Fibroblast of the conjunctiva (primary cell): ENCODE data around the gene ZSCAN1.
"Not testable (repeated sequence)": the region's sequence is repeated elsewhere in the genome, so short reads cannot be mapped to it uniquely, and the experiment has no call there.

ENCODE experiments used
- DNase-seq: peaks from one replicate; pipeline ENCODE4 v3.0.0-alpha.2; 2010; ENCODE audit warnings: low read depth

ZSCAN1 gene, protein sequence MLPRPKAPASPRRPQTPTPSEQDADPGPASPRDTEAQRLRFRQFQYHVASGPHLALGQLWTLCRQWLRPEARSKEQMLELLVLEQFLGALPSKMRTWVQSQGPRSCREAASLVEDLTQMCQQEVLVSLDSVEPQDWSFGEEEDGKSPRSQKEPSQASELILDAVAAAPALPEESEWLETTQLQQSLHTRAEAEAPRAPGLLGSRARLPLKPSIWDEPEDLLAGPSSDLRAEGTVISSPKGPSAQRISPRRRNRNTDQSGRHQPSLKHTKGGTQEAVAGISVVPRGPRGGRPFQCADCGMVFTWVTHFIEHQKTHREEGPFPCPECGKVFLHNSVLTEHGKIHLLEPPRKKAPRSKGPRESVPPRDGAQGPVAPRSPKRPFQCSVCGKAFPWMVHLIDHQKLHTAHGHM

DNA sequence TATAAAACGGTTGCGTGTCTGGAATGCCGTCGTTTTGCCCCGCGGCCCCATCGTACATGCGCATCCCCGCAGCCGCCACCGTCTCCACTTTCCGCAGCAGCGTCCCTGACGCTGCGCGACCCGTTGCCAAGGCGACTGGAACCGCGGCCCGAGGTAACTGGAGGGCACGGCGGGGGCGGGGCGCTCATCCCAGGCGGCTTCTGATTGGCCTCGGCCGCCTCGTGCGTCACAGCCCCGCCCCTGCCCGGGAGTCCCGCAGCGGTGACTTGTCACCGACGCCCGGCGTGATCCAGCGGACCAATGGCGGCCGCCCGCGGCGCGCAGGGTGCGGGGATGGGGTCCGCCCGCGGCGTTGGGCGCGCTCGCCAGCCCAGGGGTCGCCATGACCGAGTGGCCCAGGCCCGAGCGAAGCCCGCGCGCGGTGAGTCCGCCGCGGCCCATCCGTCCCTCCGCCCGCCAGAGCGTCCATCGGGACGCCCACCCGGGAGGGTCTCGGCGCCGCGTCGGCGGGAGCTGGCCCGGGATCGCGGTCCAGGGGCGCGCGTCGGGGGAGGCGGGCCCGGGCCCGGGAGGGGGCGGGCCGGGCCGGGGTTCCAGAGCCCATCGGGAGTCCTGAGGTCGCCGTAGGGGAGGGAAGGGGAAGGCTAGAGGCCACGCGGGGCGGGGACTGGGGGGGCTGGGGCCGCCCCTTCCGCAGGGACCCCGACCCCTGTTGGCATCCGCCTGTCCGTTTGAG lies at the start of gene ZSCAN1:
TSS of gene ZSCAN1 (plus strand) at position 285 of the 736 bp plus-strand sequence. CDS start 3,812 bp downstream, outside the sequence.
- DNase-seq: peak; percentile 49

DNA sequence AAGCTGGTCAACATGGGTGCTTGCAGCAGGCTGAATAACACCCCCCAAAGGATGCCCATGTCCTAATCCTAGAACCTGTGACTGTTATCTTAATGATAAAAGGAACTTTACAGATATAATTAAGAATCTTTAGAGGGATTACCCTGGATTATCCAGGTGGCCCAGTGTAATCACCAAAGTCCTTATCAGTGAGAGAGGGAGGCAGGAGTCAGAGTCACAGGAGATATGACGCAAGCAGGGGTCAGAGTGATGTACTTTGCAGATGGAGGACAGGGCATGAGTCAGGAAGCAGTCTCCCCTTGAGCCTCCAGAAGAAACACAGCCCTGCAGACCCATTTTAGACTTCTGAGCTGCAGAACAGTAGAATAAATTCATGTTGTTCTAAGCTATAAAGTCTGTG lies 41.0 kb upstream of the ZSCAN1 start:
- no peak for DNase-seq

DNA sequence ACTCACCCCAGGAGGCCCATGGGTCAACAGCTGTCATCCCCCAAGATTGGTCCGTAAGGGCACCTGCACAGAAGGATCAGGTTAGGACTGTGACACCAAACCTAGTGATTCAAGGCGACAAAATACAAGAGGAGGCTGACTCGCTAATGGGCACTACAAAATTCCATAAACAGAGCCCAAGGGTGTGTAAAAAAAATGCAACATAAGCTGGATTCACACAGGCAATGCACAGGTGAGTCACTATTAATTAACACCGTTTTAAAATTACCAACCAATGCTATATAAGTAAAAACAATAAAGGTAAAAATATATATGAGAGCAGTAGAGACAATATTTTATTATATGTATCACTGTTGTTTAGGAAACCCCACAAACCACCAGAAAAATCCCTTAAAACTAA lies 33.1 kb upstream of the ZSCAN1 start:
- no peak for DNase-seq

DNA sequence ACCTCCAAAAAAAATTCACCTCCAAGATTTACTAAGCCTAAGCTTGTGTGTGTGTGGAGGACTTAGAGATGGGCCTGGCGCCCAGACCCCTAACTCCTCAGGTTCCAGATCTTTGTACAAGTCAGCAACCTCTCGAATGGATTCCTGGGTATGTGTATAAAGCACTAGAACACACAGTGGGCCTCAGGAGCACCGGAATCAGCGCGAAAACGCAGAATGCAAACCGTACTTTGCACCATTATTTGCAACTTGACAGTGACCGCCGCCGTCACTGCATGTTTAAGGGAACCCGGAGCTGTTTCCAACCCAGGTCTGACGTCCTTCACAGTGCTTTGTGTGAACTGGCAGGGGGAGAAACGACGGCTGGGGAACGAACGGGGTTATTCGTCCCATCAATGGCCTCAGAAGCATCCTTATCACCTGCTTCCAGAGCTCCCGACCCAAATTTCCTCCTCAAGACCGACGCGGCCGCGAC lies 31.9 kb upstream of the ZSCAN1 start:
- DNase-seq: no peak

DNA sequence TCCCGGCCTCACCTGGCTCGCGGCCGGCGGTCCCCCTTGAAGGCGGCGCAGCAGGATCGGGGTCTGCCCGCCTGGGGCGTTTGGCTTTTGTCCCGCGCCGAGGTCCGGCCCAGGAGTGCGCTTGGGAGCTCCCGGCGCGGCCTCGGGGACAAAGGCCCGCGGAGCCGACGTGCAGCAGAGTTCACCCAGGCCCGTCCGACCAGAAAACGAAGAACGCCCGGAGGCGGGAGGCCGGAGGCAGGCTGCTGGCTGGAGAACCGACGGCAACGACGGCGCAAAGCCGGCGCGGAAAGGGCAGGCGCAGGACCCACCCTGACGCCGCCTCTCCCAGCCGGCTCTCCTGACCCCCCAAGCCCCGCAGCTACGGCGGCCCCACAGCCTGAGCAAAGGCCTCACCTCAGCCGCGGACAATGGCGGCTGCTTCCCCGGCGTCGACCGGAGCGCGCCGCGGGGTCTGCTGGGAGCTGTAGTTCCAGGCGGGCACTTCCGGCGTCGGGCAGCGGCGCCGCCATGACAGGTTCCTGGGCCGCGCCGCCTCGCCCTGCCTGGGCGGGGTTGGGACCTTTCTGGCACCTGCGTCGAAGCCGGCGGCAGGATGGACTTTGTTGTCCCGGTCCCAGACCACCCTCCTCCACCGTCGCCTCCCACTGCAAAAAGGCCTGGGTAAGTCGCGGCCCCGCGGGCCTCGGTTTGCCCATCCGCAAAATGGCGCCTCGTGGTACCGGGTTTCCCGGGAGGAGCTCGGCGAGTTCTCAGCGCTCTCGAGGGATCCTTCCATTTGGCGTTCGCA lies 31.2 kb upstream of the ZSCAN1 start, which contains the start of gene ZNF606:
TSS of gene ZNF606 (minus strand) at position 437 of the 790 bp plus-strand sequence. CDS start 1,501 bp downstream, outside the sequence.
- DNase-seq: peak; percentile 62

DNA sequence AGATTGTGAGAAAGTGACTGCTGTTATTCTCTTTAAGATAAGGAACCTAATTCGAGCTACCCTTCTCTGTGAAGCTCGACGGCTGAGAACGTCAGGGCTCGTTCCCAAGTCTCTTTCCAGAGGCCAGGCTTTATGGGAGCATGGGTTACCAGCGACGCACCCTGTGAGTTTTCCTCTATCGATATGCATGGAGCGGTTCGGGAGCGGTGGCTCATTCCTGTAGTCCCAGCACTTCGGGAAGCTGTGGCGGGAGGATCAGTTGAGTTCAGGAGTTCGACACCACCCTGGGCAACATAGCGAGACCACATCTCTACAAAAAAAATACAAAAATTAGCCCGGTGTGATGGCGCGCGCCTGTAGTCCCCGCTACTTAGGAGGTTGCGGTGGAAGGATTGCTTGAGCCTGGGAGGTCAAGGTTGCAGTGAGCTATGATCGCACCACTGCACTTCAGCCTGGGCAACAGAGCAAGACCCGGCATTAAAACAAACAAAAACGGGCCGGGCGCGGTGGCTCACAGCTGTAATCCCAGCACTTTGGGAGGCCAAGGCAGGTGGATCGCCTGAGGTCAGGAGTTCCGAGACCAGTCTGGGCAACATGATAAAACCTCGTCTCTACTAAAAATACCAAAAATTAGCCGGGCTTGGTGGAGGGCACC lies 30.5 kb upstream of the ZSCAN1 start:
- no peak for DNase-seq

DNA sequence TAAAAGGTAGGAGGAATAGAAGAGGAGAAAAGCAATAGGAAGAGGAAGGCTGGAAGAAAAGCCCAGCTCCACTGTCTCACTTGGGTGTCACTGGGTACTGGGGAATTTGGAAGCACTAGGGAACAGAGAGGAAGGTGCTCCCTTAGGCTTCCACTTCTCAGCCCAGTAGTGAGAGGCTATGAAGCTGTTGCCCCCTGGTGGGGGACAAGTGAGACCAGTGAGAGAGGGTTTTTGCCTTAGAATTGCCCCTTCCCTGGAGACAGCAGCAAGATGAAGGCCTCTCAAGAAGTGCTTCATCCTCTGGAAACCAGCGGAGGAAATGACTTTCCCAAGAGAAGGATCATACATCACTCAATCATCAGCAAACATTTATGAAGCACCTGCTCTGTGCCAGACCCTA lies 26.5 kb upstream of the ZSCAN1 start:
- DNase-seq: no peak

DNA sequence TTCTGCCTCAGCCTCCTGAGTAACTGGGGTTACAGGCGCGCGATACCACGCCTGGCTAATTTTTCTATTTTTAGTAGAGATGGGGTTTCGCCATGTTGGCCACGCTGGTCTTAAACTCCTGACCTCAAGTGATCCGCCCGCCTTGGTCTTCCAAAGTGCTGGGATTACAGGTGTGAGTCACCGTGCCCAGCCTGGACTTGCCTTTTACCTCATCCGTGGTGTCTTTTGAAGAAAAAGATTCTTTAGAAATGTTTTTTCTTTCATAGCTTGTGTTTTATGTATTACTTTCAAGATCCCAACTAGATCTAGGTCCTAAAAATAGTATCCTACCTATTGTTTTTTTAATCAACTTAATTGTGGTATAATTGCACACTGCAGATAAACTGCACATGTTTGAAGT lies 24.9 kb upstream of the ZSCAN1 start:
- DNase-seq: not testable (repeated sequence)

DNA sequence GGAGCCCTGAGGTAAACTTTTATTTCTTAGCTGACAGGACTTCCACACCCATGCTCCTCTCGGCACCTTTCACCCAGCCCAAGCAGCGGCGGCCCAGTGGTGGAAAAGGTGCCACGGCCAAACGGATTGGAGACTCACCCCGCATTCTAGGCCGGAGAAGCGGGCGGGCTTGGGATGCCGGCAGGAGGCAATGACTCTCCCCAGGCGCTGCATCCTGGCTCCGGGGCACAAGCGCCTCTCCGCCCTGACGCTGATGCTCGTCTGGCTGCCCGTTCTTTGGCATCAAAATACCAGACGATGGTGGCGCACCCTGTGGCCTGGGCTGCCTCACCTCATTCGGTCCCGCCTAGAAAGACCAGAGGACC lies 24.5 kb upstream of the ZSCAN1 start:
- no peak for DNase-seq

DNA sequence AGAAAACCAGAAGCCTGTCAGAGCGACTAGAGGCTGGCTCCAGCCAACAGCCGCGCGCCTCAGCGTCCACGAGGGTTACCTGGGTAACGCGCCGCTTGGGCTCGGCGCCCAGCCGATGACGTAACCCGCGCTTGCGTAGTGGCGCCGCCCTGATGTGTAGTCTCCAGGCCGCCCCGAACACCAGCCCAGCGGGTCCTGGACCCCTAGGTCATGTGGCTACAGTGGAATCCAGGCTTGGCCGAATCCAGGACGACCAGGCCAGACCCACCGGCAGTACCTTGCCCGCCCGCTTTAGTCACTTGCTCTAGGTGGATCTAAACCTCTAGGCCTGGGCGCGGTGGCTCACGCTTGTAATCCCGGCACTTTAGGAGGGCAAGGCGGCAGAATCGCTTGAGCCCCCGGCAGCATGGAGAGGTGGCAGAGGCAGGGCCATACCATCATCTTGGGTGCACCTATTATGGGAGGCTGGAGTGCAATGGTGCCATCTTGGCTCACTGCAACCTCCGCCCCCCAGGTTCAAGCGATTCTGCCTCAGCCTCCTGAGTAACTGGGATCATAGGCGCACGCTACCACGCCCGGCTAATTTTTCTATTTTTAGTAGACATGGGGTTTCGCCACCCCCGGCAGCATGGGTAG lies 24.0 kb upstream of the ZSCAN1 start:
- peak; percentile 56 for DNase-seq

DNA sequence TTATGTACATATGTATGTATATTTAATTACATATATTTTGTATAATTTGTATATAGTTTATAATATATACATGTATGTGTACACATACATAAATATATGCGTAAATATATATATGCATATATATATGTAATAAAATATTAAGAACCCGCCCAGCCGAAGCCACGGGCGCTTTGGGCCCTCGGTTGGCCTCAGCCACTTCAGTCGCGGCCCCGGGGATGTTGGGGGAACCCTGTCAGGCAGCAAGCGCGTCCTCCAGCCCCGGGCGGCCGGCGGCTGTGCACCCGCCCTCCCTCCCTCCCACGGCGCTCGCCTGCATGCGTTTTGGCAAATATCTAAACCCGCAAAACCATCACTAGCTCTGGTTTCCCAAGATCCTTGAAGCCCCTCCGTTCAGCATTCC lies 23.3 kb upstream of the ZSCAN1 start:
- DNase-seq: no peak

DNA sequence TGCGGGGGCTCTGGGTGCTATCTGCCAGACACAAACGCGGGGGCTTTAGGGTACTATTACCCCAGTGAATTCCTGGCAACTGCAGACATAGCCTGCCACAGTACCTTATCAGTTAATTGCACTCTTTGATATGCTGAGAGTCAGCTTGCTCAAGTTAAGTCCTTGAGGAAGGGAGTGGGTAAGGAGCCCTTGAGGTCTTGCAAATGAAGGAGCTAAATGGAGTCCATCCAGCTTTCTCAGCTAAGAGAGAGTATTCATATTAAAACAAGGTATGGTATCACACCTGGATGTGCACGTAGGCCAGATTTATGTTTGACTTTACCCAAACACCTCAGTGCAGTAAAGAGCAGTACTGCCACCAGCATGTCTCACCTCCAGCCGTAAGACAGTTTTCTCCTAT lies 19.7 kb upstream of the ZSCAN1 start:
- no peak for DNase-seq

DNA sequence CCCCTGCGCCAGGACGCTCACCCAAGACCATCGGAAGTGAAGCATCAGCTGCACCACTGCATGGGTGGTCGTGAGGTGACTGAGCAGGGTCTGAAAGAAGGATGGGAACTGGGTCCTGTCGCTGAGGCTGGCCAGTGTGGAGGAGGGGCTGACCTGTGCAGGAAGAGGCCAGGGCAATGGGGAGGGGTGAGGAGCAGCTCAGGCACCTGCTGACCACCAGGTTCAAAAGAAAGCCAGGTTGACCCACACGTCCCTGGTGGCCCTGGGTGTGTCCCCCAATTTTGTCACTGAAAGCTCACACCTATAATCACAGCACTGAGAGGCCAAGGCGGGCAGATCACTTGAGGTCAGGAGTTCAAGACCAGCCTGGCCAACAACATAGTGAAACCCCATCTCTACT lies 13.7 kb upstream of the ZSCAN1 start:
- DNase-seq: no peak

DNA sequence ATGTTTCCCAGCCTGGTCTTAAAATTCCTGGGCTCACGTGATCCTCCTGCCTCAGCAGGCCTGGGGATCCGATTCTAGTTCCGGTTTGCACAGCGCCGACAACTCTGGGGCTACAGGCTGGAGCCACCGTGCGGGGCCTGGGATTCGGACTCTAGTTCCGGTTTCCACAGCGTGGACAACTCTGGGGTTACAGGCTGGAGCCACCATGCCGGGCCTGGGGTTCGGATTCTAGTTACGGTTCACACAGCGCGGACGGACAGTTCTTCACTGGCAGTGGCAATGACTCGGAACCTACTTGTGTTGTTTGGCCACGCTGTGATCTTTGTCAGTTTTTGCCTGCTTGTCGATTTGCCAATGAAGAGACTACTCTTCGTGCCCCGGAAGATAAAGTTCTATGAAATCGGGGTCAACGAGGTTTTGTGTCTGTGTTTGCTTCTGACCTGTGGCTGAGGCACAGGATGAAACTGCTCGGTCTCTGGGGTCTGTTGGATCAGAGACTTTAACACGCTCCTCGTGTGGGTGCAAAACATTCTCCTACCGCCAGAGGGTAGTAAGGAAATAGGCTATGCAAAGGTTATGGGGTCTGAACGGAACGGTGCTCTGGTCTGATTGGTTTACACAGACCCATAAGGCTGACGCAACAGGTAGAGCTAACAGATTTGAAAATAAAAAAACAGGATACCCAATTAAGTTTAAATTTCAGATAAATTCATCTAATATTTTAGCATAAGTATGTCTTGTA lies 12.1 kb upstream of the ZSCAN1 start:
- DNase-seq: peak; percentile 24

DNA sequence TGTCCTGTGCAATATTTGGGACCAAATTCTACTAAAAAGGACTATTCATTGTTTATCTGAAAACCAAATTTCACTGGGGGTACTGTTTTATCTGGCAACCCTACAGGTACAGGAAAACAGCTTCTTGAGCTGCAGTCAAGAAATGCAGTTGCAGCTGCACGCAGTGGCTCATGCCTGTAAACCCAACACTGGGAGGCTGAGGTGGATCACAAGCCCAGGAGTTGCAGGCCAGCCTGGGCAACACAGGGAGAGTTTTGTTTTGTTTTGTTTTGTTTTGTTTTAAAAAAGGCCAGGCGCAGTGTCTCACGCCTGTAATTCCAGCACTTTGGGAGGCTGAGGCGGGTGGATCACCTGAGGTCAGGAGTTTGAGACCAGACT lies 11.6 kb upstream of the ZSCAN1 start:
- no peak for DNase-seq

DNA sequence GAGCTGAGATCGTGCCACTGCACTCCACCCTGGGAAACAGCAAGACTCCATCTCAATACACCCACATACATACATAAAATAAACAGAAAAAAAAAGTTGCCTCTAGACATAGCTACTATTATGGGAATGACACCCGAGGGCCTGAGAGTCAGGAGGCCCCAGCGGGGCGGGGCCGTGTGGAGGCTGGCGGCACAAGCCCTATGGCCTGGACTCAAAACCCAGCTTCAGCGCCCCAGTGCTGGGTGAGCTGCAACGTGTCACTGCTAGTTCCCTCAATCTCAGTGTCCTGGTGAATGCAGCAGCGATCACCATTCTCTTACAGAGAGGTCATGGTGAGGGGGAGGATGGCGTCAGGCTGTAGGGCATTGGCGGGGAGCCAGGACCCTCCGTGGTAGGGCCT lies 9.2 kb upstream of the ZSCAN1 start:
- DNase-seq: no peak

DNA sequence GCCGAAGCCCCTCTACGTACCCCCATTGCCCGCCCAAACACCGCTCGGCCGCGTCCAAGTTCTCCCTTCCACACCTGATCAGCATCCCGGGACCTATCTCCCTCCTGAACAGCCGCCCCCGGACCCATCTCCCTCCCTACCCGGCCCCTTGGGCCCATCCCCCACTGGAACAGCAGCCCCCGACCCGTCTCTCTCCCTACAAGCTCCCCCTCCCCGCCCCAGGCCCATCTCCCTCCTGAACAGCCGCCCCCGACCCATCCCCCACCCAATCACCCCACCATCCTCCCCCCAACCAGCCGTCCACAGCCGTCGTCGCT lies 610 bp downstream of the ZSCAN1 start:
- no peak for DNase-seq

DNA sequence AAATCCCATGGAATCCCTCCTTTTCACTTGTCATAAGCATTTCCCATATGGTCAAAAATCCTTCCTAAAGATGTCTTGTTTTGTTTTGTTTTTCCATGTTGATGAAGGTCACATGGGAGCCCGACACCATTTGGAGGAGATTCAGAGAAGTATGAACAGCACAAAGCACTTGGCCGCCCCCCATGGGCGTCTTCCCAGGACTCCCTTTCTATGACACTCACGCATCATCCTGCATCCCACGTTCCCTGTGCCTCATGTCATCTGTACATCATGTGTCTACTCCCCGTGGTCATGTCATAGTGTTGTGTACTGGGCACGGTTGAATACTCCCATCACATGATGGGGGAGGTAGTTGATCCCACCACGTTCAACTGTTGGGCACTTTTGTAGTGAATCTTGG lies 2.0 kb downstream of the ZSCAN1 start:
- no peak for DNase-seq

DNA sequence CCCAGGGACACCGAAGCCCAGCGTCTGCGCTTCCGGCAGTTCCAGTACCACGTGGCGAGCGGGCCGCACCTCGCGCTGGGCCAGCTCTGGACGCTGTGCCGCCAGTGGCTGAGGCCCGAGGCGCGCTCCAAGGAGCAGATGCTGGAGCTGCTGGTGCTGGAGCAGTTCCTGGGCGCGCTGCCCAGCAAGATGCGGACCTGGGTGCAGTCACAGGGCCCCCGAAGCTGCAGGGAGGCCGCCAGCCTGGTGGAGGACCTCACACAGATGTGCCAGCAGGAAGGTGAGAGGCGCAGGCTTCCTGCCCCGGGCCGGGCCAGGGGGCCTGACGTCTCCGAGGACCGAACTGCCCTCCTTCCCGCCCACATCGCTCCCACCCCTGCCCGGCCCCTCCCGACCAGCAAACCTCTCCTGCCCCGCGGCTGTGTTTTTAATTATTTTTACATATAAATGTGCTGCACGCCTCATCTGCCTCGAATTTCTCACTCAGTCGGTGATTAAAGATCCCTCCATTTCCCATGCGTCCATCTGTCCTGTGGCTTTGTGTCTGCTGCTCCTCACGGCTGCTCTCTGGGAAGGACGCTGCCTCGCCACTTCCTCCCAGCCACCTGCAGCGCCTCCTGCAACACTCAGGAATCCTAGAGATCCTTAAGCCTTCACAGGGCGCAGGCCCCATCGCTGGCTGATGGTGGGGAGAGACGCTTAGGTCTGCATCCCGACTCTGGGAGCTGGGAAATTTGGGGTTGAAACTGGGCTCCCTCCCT lies 4.3 kb downstream of the ZSCAN1 start:
- no peak for DNase-seq

DNA sequence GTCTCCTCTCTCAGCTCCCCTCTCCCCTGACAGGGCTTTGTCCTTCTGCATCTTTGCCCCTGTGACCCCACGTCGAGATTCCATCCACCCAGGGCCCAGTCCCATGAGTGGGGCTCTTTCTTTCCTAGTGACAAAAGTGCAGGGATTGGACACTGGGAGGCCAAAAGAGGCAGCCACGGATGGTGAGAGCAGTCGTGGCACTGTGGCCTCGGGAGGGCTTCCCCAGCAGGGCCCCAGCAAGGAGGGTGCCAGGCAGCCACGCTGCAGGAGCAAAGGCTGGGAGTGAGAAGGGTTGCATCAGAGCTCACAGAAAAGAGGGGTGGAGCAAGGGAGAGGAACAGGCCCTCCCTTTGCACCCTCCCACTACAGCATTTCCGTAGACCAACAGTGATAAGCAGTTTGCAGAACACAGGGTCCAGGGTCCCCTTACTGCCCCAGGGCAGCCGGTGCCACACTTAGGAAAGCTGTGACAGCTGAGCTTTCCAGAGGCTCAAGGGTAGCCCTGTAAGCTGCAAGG lies 4.9 kb downstream of the ZSCAN1 start:
- DNase-seq: no peak
